GM23338 (cell line): ENCODE measurements around the gene TRAF1. TPM values are rescaled to one million over a fixed set of nuclear protein-coding genes. Genes with fewer than 3 reads are reported as not detected.

Experiments
- EZH2 ChIP-seq: fragments of 200-600 bp; sonication (generic); IDR thresholded peaks from one replicate; pipeline ENCODE4 v1.8.0; 2017; ENCODE audit warnings: antibody characterized with exemption, mild to moderate bottlenecking, low read depth; ENCODE audit not compliant: unreplicated experiment
- EZH2phosphoT487 ChIP-seq: fragments of 200-600 bp; sonication (generic); IDR thresholded peaks from one replicate; pipeline ENCODE4 v1.8.1; 2018; ENCODE audit warnings: antibody characterized with exemption; ENCODE audit not compliant: unreplicated experiment
- POLR2AphosphoS5 ChIP-seq: IDR thresholded peaks from 2 replicates; pipeline ENCODE4 v1.6.1; 2016; ENCODE audit warnings: antibody characterized with exemption, low read depth
- STAT1 ChIP-seq: IDR thresholded peaks from one replicate; pipeline ENCODE4 v1.6.1; 2016; ENCODE audit warnings: antibody characterized with exemption; ENCODE audit not compliant: unreplicated experiment
- ZNF114 ChIP-seq: fragments of 250-450 bp; sonication (Bioruptor Pico); IDR thresholded peaks from 2 replicates; pipeline ENCODE4 v1.5.0; 2020; ENCODE audit warnings: mild to moderate bottlenecking, moderate library complexity
- ZNF331 ChIP-seq: fragments of 250-450 bp; sonication (Bioruptor Pico); IDR thresholded peaks from 2 replicates; pipeline ENCODE4 v1.5.0; 2020; ENCODE audit warnings: low read depth, mild to moderate bottlenecking, moderate library complexity
- polyA plus RNA-seq: library from polyadenylated mRNA; unstranded; fragments of >200 nt; fragmentation: Nextera tagmentation; extraction: Ambion mirVana; gene quantifications from 2 replicates; pipeline ENCODE4 v1.2.1, GENCODE V29; 2016
- total RNA-seq: library from RNA; depleted of rRNA; stranded (reverse); fragments of >200 nt; shearing (Covaris generic); gene quantifications from 2 replicates; pipeline ENCODE4 v1.2.3, GENCODE V29; 2014
- TF ChIP-seq, protein P1 (sequence below): fragments of 250-450 bp; sonication (Bioruptor Pico); IDR thresholded peaks from 2 replicates; pipeline ENCODE4 v1.5.0; 2020; ENCODE audit warnings: mild to moderate bottlenecking, moderate library complexity
- TF ChIP-seq, protein P2 (sequence below): IDR thresholded peaks from one replicate; pipeline ENCODE4 v1.6.1; 2018; ENCODE audit warnings: antibody characterized with exemption; ENCODE audit not compliant: unreplicated experiment

Gene TRAF1
- total and polyA plus RNA-seq, 2 experiments from 2014 or later: 0.39 to 1.4 TPM

DNA sequence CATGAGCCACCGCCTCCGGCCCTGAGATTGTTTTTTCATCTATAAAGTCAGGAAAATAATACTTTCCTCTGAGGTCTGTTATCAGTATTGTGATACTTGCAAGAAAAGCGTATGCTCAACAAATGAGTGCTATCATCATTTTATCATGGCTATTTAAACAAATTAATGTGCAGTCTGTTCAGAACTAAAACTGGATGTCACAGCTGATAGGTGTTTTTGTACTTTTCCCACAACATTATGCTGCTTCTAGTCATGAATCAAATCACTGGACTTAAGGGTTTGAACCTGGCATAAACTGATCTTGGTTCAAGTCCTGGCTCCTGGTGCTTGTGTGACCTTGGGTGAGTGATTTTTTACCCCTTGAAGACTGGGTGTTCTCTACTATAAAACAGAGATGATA is 28.2 kb downstream of the TRAF1 start (continued):
- TF ChIP-seq, protein P1, sequence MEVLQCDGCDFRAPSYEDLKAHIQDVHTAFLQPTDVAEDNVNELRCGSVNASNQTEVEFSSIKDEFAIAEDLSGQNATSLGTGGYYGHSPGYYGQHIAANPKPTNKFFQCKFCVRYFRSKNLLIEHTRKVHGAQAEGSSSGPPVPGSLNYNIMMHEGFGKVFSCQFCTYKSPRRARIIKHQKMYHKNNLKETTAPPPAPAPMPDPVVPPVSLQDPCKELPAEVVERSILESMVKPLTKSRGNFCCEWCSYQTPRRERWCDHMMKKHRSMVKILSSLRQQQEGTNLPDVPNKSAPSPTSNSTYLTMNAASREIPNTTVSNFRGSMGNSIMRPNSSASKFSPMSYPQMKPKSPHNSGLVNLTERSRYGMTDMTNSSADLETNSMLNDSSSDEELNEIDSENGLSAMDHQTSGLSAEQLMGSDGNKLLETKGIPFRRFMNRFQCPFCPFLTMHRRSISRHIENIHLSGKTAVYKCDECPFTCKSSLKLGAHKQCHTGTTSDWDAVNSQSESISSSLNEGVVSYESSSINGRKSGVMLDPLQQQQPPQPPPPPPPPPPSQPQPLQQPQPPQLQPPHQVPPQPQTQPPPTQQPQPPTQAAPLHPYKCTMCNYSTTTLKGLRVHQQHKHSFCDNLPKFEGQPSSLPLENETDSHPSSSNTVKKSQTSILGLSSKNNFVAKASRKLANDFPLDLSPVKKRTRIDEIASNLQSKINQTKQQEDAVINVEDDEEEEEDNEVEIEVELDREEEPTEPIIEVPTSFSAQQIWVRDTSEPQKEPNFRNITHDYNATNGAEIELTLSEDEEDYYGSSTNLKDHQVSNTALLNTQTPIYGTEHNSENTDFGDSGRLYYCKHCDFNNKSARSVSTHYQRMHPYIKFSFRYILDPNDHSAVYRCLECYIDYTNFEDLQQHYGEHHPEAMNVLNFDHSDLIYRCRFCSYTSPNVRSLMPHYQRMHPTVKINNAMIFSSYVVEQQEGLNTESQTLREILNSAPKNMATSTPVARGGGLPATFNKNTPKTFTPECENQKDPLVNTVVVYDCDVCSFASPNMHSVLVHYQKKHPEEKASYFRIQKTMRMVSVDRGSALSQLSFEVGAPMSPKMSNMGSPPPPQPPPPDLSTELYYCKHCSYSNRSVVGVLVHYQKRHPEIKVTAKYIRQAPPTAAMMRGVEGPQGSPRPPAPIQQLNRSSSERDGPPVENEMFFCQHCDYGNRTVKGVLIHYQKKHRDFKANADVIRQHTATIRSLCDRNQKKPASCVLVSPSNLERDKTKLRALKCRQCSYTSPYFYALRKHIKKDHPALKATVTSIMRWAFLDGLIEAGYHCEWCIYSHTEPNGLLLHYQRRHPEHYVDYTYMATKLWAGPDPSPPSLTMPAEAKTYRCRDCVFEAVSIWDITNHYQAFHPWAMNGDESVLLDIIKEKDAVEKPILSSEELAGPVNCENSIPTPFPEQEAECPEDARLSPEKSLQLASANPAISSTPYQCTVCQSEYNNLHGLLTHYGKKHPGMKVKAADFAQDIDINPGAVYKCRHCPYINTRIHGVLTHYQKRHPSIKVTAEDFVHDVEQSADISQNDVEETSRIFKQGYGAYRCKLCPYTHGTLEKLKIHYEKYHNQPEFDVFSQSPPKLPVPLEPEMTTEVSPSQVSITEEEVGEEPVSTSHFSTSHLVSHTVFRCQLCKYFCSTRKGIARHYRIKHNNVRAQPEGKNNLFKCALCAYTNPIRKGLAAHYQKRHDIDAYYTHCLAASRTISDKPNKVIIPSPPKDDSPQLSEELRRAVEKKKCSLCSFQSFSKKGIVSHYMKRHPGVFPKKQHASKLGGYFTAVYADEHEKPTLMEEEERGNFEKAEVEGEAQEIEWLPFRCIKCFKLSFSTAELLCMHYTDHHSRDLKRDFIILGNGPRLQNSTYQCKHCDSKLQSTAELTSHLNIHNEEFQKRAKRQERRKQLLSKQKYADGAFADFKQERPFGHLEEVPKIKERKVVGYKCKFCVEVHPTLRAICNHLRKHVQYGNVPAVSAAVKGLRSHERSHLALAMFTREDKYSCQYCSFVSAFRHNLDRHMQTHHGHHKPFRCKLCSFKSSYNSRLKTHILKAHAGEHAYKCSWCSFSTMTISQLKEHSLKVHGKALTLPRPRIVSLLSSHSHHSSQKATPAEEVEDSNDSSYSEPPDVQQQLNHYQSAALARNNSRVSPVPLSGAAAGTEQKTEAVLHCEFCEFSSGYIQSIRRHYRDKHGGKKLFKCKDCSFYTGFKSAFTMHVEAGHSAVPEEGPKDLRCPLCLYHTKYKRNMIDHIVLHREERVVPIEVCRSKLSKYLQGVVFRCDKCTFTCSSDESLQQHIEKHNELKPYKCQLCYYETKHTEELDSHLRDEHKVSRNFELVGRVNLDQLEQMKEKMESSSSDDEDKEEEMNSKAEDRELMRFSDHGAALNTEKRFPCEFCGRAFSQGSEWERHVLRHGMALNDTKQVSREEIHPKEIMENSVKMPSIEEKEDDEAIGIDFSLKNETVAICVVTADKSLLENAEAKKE (CRISPR knock-in tag): no peak
- TF ChIP-seq, protein P2, sequence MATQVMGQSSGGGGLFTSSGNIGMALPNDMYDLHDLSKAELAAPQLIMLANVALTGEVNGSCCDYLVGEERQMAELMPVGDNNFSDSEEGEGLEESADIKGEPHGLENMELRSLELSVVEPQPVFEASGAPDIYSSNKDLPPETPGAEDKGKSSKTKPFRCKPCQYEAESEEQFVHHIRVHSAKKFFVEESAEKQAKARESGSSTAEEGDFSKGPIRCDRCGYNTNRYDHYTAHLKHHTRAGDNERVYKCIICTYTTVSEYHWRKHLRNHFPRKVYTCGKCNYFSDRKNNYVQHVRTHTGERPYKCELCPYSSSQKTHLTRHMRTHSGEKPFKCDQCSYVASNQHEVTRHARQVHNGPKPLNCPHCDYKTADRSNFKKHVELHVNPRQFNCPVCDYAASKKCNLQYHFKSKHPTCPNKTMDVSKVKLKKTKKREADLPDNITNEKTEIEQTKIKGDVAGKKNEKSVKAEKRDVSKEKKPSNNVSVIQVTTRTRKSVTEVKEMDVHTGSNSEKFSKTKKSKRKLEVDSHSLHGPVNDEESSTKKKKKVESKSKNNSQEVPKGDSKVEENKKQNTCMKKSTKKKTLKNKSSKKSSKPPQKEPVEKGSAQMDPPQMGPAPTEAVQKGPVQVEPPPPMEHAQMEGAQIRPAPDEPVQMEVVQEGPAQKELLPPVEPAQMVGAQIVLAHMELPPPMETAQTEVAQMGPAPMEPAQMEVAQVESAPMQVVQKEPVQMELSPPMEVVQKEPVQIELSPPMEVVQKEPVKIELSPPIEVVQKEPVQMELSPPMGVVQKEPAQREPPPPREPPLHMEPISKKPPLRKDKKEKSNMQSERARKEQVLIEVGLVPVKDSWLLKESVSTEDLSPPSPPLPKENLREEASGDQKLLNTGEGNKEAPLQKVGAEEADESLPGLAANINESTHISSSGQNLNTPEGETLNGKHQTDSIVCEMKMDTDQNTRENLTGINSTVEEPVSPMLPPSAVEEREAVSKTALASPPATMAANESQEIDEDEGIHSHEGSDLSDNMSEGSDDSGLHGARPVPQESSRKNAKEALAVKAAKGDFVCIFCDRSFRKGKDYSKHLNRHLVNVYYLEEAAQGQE: no peak
- TF ChIP-seq EZH2phosphoT487 (no peak), ZNF114 (no peak), POLR2AphosphoS5 (no peak), EZH2 (no peak), STAT1 (no peak), ZNF331 (no peak)
